ENCODE measurements around the gene MACROD2. TPM values are rescaled to one million over a fixed set of nuclear protein-coding genes. Genes with fewer than 3 reads are reported as not detected.

MACROD2 gene
- total and polyA plus RNA-seq, 7 donors: 0.20 to 4.8 (median 0.87) TPM

DNA sequence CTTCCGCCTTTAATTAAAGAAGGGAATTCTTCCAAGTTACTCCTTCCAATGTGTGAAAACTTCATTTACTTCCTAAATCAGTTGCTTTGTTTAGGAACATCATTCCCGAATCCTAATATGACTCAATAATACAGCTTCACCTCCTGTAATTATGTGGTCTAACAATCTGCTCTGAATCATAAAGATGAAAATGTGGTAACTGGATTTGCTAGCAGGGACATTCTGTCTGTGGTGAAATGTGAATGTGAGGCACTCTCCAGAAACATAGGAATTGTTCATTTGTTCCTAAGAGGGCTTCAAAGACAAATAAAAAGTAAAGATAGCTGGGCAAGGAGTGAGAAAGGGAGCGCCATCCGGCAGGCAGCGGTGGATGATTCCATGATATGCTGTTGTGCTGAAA, 1899.8 kb downstream of the MACROD2 start:
- TF ChIP-seq CTCF (IDR thresholded peaks at IDR 0.05): no peak
- intact Hi-C loops (cut with DNase I): no loop called here
- DNase-seq (no peak), ATAC-seq (no peak)
- Histone ChIP-seq H3K36me3 (ENCODE audit: insufficient read depth in 1 of 2, low read depth in 1 of 2) (no peaks in the 10 kb centered on the region), H3K4me3 (no peak overlapping the region), H3K27me3 (ENCODE audit: insufficient read depth in 3 of 3, low read length in 2 of 3) (no peaks in the 10 kb centered on the region), H3K27ac (no peak overlapping the region), H3K9me3 (no peaks in the 10 kb centered on the region), H3K4me1 (no peaks in the 10 kb centered on the region)
- WGBS, 3 donors: 88 to 92% (median 91%) methylated on average over 5 of the region's 5 CpGs

DNA sequence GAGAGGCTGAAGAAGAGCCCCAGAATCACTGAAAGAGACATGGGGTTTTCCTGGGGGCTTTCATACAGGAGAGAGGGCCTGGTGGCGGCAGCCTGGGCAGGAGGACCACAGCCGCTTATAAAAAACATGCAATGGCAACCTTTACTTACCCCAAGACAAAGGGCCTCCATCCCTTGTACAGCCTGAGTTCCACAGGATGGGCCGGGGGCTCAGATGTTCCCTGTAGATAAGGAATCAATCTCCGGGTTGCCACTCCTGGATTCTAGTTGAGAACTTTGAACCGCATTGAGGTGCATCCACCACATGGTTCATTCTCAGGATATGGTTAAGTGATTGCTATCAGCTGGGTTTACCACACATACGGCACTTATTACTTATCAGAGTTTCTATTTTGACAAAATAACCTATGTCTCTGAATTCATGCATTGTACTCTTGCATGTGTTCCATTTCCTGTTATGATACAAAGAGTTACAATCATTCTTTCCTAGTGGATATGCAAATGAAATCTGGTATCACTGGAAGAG, 1900.3 kb downstream of the MACROD2 start:
- H3K4me3 ChIP-seq: no peak overlapping the region
- WGBS, 3 donors: 65 to 74% (median 66%) methylated on average over 6 of the region's 6 CpGs
- TF ChIP-seq CTCF (IDR thresholded peaks at IDR 0.05): no peak
- H3K4me1 ChIP-seq: no peaks in the 10 kb centered on the region
- no peaks in the 10 kb centered on the region for H3K36me3 ChIP-seq (ENCODE audit: insufficient read depth in 1 of 2, low read depth in 1 of 2)
- DNase-seq (no peak), ATAC-seq (no peak)
- intact Hi-C loops (cut with DNase I): no loop called here
- no peaks in the 10 kb centered on the region for H3K9me3 ChIP-seq
- H3K27ac ChIP-seq: no peak overlapping the region
- no peaks in the 10 kb centered on the region for H3K27me3 ChIP-seq (ENCODE audit: insufficient read depth in 3 of 3, low read length in 2 of 3)

DNA sequence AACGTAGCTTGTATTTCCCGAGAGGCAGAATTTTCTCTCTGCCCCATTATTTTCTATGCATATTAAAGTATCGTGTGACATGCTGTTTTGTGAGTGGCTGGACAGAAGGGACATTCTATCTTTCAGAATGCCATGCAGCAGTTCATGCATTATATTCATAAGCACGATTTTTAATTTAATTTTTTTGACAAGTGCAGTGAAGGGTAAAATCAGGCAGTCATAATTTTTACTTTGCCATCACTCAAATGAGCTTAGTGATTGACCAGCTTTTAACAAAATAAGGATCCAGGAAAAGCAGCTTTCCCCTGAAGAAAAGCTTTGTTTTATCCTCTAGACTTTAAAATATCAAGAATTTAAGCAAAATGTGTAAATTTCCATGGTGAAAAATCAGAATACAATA, 1904.7 kb downstream of the MACROD2 start:
- WGBS, 3 donors: 36 to 52% (median 42%) methylated on average over 4 of the region's 4 CpGs
- ATAC-seq: no peak
- Histone ChIP-seq H3K36me3 (ENCODE audit: insufficient read depth in 1 of 2, low read depth in 1 of 2) (no peaks in the 10 kb centered on the region), H3K9me3 (no peaks in the 10 kb centered on the region), H3K4me3 (no peak overlapping the region), H3K27me3 (ENCODE audit: insufficient read depth in 3 of 3, low read length in 2 of 3) (no peaks in the 10 kb centered on the region), H3K4me1 (no peaks in the 10 kb centered on the region), H3K27ac (no peak overlapping the region)
- TF ChIP-seq CTCF (IDR thresholded peaks at IDR 0.05): no peak
- DNase-seq: no peak
- intact Hi-C loops (cut with DNase I): no loop called here

DNA sequence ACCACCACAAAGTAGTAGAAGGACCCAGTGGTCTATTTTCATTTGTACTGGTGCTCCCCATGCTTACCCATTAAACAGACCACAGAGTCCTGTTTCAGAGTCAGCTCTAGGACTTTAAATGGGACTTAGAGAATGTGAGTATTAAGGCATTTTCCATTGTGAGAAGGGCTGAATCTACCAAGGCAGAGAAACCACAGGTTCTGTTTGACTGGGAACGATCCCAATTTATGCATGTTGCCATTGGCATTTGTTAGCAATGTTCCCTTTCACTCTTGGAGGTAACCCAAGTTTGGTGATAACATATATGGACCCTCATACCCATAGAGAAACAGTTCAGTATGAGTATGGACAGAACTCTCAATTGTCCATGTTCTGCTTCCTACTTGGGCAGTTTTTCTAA, 1905.1 kb downstream of the MACROD2 start:
- no peak overlapping the region for H3K4me3 ChIP-seq
- no peaks in the 10 kb centered on the region for H3K27me3 ChIP-seq (ENCODE audit: insufficient read depth in 3 of 3, low read length in 2 of 3)
- no peak for DNase-seq
- H3K4me1 ChIP-seq: no peaks in the 10 kb centered on the region
- intact Hi-C loops (cut with DNase I): no loop called here
- no peak overlapping the region for H3K27ac ChIP-seq
- no peak for ATAC-seq
- H3K9me3 ChIP-seq: no peaks in the 10 kb centered on the region
- no peak for TF ChIP-seq CTCF (IDR thresholded peaks at IDR 0.05)
- no peaks in the 10 kb centered on the region for H3K36me3 ChIP-seq (ENCODE audit: insufficient read depth in 1 of 2, low read depth in 1 of 2)
- 77 to 85% (median 81%) methylated on average over 1 of the region's 1 CpG for WGBS, 3 donors

DNA sequence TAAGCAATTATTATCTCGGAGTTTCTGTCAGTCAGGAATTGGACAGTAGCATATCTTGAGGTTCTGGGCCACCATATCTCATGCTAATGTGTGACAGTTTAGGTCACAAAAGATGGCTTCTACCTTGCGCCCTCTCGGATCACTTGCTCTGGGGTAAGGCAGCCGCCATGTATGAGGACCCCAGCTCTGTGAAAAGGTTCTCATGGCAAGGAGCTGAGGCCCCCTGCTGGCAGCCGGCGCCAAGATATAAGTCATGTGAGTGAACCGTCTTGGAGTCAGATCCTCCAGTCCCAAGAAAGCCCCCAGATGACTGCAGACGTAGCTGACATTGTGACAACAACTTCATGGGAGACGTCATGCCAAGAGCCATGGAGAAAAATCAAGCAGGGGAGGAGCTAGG, 1907.2 kb downstream of the MACROD2 start:
- ATAC-seq: no peak
- 89 to 96% (median 90%) methylated on average over 9 of the region's 9 CpGs for WGBS, 3 donors
- no peaks in the 10 kb centered on the region for H3K36me3 ChIP-seq (ENCODE audit: insufficient read depth in 1 of 2, low read depth in 1 of 2)

More for the DNA sequence above, 1907.2 kb downstream of the MACROD2 start:
- intact Hi-C loops (cut with DNase I): no loop called here
- no peak for DNase-seq
- H3K4me1 ChIP-seq: no peaks in the 10 kb centered on the region
- H3K9me3 ChIP-seq: no peaks in the 10 kb centered on the region
- no peak overlapping the region for H3K4me3 ChIP-seq
- no peaks in the 10 kb centered on the region for H3K27me3 ChIP-seq (ENCODE audit: insufficient read depth in 3 of 3, low read length in 2 of 3)
- no peak for TF ChIP-seq CTCF (IDR thresholded peaks at IDR 0.05)
- H3K27ac ChIP-seq: no peak overlapping the region

Data from psoas muscle (tissue), 8 donors.